Activated naive CD8-positive, alpha-beta T cell treated with anti-CD3 and anti-CD28 coated beads for 36 hours (primary cell): ENCODE data around the gene PAPPA. TPM values are rescaled to one million over a fixed set of nuclear protein-coding genes. Genes with fewer than 3 reads are reported as not detected.

Experiments used
- DNase-seq: peaks from one replicate; pipeline ENCODE4 v3.0.0; 2021
- H3K27ac Mint-ChIP-seq: one replicate; pipeline ENCODE4 v1.8.0; 2022; ENCODE audit warnings: mild to moderate bottlenecking, moderate library complexity, mixed read lengths
- H3K27me3 Mint-ChIP-seq: one replicate; pipeline ENCODE4 v1.8.0; 2022; ENCODE audit warnings: mild to moderate bottlenecking, mixed read lengths
- H3K36me3 Mint-ChIP-seq: one replicate; pipeline ENCODE4 v1.8.0; 2021; ENCODE audit warnings: mild to moderate bottlenecking, mixed read lengths
- H3K4me1 Mint-ChIP-seq: one replicate; pipeline ENCODE4 v1.8.0; 2021; ENCODE audit warnings: mixed read lengths
- H3K4me3 Mint-ChIP-seq: one replicate; pipeline ENCODE4 v1.8.0; 2022; ENCODE audit warnings: mild to moderate bottlenecking, moderate library complexity, mixed read lengths
- H3K9me3 Mint-ChIP-seq: one replicate; pipeline ENCODE4 v1.8.0; 2022; ENCODE audit warnings: mixed read lengths
- total RNA-seq, 2 experiments: library from RNA; stranded (reverse); gene quantifications; one replicate each; pipeline ENCODE4 v1.2.3, GENCODE V29; 2021

The PAPPA gene
- total RNA-seq, 2 experiments from 2014 or later, result not detected

DNA sequence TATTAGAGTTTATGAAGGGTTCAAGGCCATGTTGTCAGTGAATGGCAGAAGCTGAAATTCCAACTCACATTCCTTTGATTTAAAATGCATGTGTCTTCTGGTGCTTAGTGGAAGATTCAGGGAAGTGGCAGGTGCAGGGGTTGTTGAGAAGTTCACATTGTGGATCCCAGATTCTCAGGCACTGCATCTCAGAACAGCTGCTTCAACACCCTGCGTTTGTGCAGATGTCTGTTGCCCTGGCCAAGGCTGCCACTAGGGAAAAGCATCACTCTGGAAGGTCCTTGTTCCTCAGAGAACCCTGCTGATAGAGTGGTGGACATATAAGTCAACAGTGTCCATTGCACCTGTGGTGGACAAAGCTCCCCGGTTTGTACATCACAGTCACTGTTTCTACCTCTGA lies 162.7 kb downstream of the PAPPA start:
- no peak overlapping the region for H3K27ac Mint-ChIP-seq
- no peaks in the 10 kb centered on the region for H3K4me1 Mint-ChIP-seq
- H3K36me3 Mint-ChIP-seq, result no peaks in the 10 kb centered on the region
- no peaks in the 10 kb centered on the region for H3K9me3 Mint-ChIP-seq
- no peak for DNase-seq
- H3K27me3 Mint-ChIP-seq, result no peaks in the 10 kb centered on the region
- no peak overlapping the region for H3K4me3 Mint-ChIP-seq

- H3K27ac Mint-ChIP-seq, result no peak overlapping the region
- H3K36me3 Mint-ChIP-seq, result no peaks in the 10 kb centered on the region
- H3K27me3 Mint-ChIP-seq, result no peaks in the 10 kb centered on the region
- DNase-seq, result no peak
- no peaks in the 10 kb centered on the region for H3K4me1 Mint-ChIP-seq
- no peaks in the 10 kb centered on the region for H3K9me3 Mint-ChIP-seq
- no peak overlapping the region for H3K4me3 Mint-ChIP-seq
Measured at GRCh38 chr9:116317503-116317902, 163.9 kb downstream of the PAPPA start.

- no peak overlapping the region for H3K27ac Mint-ChIP-seq
- H3K4me1 Mint-ChIP-seq, result no peaks in the 10 kb centered on the region
- H3K9me3 Mint-ChIP-seq, result no peaks in the 10 kb centered on the region
- H3K4me3 Mint-ChIP-seq, result no peak overlapping the region
- DNase-seq, result no peak
- no peaks in the 10 kb centered on the region for H3K36me3 Mint-ChIP-seq
- H3K27me3 Mint-ChIP-seq, result peaks cover 4% of the 10 kb centered on the region
Measured at GRCh38 chr9:116318468-116319374, 165.1 kb downstream of the PAPPA start.

- H3K4me3 Mint-ChIP-seq, result no peak overlapping the region
- no peaks in the 10 kb centered on the region for H3K9me3 Mint-ChIP-seq
- H3K36me3 Mint-ChIP-seq, result no peaks in the 10 kb centered on the region
- no peaks in the 10 kb centered on the region for H3K4me1 Mint-ChIP-seq
- no peak for DNase-seq
- peaks cover 4% of the 10 kb centered on the region for H3K27me3 Mint-ChIP-seq
- no peak overlapping the region for H3K27ac Mint-ChIP-seq
Measured at GRCh38 chr9:116319480-116319879, 165.9 kb downstream of the PAPPA start.

DNA sequence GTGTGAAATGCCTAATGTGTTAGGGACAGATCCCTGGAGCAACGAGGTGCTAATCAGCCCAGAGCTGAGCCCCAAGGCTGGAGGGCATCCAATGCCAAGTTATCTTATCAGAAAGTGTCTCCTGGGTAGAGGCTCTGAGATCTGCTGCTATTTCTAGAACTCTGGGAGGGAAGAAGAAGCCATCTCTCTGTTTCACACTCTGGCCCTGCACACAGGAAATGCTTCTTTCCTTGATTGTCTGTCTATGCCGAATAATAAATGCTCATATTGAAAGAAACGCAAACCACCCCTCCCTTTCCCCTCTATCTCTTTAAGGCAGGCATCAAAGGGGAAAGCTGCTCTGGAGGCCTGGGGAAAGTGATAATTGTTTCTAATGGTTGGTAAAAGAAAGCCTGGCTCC lies 166.7 kb downstream of the PAPPA start:
- Mint-ChIP-seq H3K4me3 (no peak overlapping the region), H3K9me3 (no peaks in the 10 kb centered on the region), H3K27ac (no peak overlapping the region), H3K36me3 (no peaks in the 10 kb centered on the region), H3K27me3 (peaks cover 7% of the 10 kb centered on the region), H3K4me1 (no peaks in the 10 kb centered on the region)
- no peak for DNase-seq

GRCh38 chr9:116322521-116322920 lies 168.9 kb downstream of the PAPPA start:
- Mint-ChIP-seq H3K4me1 (no peaks in the 10 kb centered on the region), H3K9me3 (no peaks in the 10 kb centered on the region), H3K36me3 (no peaks in the 10 kb centered on the region), H3K4me3 (no peak overlapping the region), H3K27me3 (peaks cover 7% of the 10 kb centered on the region), H3K27ac (no peak overlapping the region)
- DNase-seq, result no peak

DNA sequence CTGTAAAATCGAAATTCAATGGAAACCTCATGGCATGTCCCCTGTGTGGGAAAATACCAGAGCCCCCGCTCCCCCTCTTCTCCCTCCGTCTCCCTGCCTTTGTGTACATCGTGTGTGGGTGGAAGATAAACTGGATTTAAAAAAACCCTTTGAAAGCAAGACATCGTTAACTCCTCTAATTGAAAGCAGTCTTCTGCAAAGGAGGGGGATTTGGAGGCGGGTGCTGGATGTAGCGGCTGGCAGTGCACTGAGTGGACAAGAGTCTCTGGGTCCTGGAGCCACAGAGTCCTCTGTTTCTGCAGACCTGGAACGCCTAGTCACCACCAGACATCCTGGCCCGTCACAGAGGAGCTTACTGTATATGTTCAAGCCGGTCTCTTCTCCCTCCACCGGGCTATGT lies 169.4 kb downstream of the PAPPA start:
- Mint-ChIP-seq H3K27me3 (peaks cover 7% of the 10 kb centered on the region), H3K4me3 (no peak overlapping the region), H3K9me3 (no peaks in the 10 kb centered on the region), H3K4me1 (no peaks in the 10 kb centered on the region), H3K27ac (no peak overlapping the region), H3K36me3 (no peaks in the 10 kb centered on the region)
- no peak for DNase-seq

- peaks cover 7% of the 10 kb centered on the region for H3K27me3 Mint-ChIP-seq
- no peaks in the 10 kb centered on the region for H3K9me3 Mint-ChIP-seq
- DNase-seq, result no peak
Measured at GRCh38 chr9:116323571-116323970, 170.0 kb downstream of the PAPPA start.

DNA sequence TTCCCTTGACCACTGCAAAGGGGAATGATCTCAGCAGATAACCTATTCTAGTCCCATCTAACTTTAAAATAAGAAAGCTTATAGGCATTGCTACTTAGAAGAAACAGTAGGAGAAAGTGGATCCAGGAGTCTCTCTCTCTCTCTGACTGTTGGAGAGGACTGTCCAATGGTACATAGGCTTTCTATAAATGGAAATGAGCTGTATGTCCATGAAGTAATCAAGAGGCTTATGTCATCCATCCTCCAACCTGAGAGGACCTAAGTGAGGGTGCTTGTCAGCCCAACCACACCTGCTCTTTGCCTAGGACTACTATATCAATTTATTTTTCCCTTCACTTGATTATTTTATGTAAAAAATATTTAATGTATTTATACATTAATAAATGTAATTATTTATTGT lies 172.3 kb downstream of the PAPPA start:
- no peak for DNase-seq
- Mint-ChIP-seq H3K9me3 (no peaks in the 10 kb centered on the region), H3K27ac (no peak overlapping the region), H3K4me1 (no peaks in the 10 kb centered on the region), H3K4me3 (no peak overlapping the region), H3K27me3 (peaks cover 7% of the 10 kb centered on the region), H3K36me3 (no peaks in the 10 kb centered on the region)

More at GRCh38 chr9:116323571-116323970, 170.0 kb downstream of the PAPPA start:
- Mint-ChIP-seq H3K27ac (no peak overlapping the region), H3K36me3 (no peaks in the 10 kb centered on the region), H3K4me3 (no peak overlapping the region), H3K4me1 (no peaks in the 10 kb centered on the region)

DNA sequence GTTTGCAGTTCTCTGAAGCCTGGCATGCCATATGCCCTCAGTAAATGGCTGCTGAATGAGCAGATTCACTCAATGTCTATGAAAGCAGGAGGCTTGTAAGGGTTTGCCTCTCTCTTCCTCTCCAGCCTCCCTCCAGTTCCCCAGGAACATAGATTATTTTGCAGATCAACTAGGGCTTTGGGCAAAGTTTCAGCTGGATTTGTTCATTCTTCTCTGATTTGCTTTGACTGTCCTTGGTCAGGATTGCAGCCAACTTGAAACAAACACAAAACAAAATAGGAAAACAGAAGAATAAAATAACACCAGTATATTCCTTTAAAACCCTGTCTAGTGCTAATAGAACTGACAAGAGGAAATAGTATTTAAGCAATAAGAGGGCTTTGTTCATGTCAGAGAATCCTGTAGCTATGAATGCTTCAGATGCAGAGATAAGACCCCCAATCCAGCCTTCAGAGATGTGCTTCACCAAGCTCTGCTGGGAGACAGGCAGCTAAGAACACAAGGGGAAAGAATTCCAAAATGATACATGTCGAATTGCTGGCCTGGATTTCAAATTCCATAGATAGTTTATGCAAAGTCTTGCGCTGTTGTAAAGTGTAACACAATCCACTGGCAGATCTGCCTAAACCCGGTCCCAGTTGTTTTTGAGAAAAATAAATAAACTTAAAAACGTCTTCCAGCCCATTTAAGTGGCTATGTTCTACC lies 174.3 kb downstream of the PAPPA start:
- Mint-ChIP-seq H3K4me3 (no peak overlapping the region), H3K27me3 (peaks cover 7% of the 10 kb centered on the region), H3K9me3 (no peaks in the 10 kb centered on the region), H3K36me3 (no peaks in the 10 kb centered on the region), H3K4me1 (no peaks in the 10 kb centered on the region), H3K27ac (no peak overlapping the region)
- DNase-seq, result no peak

- Mint-ChIP-seq H3K27me3 (peaks cover 3% of the 10 kb centered on the region), H3K27ac (no peak overlapping the region), H3K4me3 (no peak overlapping the region), H3K4me1 (no peaks in the 10 kb centered on the region), H3K9me3 (no peaks in the 10 kb centered on the region), H3K36me3 (no peaks in the 10 kb centered on the region)
- DNase-seq, result no peak
Measured at GRCh38 chr9:116329470-116329869, 175.9 kb downstream of the PAPPA start.

GRCh38 chr9:116331241-116331640 lies 177.7 kb downstream of the PAPPA start:
- no peak overlapping the region for H3K4me3 Mint-ChIP-seq
- H3K27ac Mint-ChIP-seq, result no peak overlapping the region
- H3K9me3 Mint-ChIP-seq, result no peaks in the 10 kb centered on the region
- no peaks in the 10 kb centered on the region for H3K36me3 Mint-ChIP-seq
- no peaks in the 10 kb centered on the region for H3K4me1 Mint-ChIP-seq
- DNase-seq, result no peak
- no peaks in the 10 kb centered on the region for H3K27me3 Mint-ChIP-seq

DNA sequence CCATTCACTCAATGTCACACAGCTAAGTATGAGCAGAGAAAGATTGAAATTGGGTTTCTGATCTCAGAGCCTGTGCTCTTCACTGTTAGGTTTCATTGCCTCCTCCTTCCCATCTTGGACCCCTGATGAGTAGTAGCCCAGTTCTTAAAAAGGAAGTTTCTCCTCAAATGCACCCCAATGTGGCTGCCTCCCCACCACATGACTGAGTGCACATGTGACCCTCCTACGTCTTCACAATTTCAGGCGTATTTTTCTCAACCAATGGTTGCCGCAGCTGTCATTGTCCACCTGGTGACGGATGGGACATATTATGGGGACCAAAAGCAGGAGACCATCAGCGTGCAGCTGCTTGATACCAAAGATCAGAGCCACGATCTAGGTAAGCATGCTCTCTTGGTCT lies 178.5 kb downstream of the PAPPA start:
- H3K4me1 Mint-ChIP-seq, result no peaks in the 10 kb centered on the region
- DNase-seq, result no peak
- H3K27me3 Mint-ChIP-seq, result no peaks in the 10 kb centered on the region
- H3K36me3 Mint-ChIP-seq, result no peaks in the 10 kb centered on the region
- no peak overlapping the region for H3K27ac Mint-ChIP-seq
- no peaks in the 10 kb centered on the region for H3K9me3 Mint-ChIP-seq
- no peak overlapping the region for H3K4me3 Mint-ChIP-seq

GRCh38 chr9:116333254-116333653 lies 179.7 kb downstream of the PAPPA start:
- no peaks in the 10 kb centered on the region for H3K36me3 Mint-ChIP-seq
- no peak for DNase-seq
- H3K27me3 Mint-ChIP-seq, result no peaks in the 10 kb centered on the region
- no peak overlapping the region for H3K27ac Mint-ChIP-seq
- no peak overlapping the region for H3K4me3 Mint-ChIP-seq
- no peaks in the 10 kb centered on the region for H3K9me3 Mint-ChIP-seq
- no peaks in the 10 kb centered on the region for H3K4me1 Mint-ChIP-seq

GRCh38 chr9:116334546-116335150 lies 181.1 kb downstream of the PAPPA start:
- DNase-seq, result no peak
- H3K27ac Mint-ChIP-seq, result no peak overlapping the region
- no peaks in the 10 kb centered on the region for H3K4me1 Mint-ChIP-seq
- peaks cover 3% of the 10 kb centered on the region for H3K27me3 Mint-ChIP-seq
- H3K9me3 Mint-ChIP-seq, result no peaks in the 10 kb centered on the region
- no peak overlapping the region for H3K4me3 Mint-ChIP-seq
- H3K36me3 Mint-ChIP-seq, result no peaks in the 10 kb centered on the region
